ENCODE results near the gene CFAP54.
"Not testable (repeated sequence)": the region's sequence is repeated elsewhere in the genome, so short reads cannot be mapped to it uniquely, and the experiment has no call there.

Gene CFAP54

DNA sequence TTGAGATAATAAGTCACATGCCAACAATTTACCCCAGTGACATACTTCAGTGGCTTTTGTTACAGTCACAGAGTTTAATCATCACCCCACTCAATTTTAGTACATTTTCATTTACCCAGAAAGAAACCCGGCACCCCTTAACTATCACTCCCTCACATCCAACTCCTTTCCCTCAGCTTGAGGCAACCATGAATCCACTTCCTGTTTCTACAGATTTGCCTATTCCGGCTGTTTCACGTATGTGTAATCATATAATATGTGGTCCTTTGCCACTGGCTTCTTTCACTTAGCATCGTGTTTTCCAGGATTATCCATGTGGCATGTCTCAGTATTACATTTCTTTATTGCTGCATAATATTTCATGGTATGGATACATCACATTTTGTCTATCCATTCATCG lies 147.5 kb downstream of the CFAP54 start:
- no peak for DNase-seq (ENCODE audit: low spot score)
- TF ChIP-seq, protein P1, sequence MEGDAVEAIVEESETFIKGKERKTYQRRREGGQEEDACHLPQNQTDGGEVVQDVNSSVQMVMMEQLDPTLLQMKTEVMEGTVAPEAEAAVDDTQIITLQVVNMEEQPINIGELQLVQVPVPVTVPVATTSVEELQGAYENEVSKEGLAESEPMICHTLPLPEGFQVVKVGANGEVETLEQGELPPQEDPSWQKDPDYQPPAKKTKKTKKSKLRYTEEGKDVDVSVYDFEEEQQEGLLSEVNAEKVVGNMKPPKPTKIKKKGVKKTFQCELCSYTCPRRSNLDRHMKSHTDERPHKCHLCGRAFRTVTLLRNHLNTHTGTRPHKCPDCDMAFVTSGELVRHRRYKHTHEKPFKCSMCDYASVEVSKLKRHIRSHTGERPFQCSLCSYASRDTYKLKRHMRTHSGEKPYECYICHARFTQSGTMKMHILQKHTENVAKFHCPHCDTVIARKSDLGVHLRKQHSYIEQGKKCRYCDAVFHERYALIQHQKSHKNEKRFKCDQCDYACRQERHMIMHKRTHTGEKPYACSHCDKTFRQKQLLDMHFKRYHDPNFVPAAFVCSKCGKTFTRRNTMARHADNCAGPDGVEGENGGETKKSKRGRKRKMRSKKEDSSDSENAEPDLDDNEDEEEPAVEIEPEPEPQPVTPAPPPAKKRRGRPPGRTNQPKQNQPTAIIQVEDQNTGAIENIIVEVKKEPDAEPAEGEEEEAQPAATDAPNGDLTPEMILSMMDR (IDR thresholded peaks at IDR 0.05; ENCODE audit: extremely low read depth, missing control alignments) = no peak

DNA sequence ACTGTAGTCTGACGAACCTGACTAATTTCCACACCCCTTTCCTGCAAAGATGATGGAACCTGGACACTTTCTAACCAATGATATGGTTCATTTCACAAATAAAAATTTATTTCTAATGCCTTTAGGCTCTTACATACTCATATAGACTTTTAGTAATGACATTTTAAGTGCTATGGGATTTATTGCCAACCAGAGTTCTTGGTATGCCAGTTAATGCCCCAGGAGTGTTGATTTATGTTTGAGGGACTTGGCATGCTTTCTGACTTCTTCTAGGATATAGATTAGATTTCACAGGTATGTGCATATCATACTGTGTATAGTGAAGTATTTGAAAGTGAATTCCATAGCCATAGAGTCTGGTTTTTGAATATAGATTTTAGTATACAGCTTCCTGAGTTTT lies 159.5 kb downstream of the CFAP54 start:
- no peak for DNase-seq (ENCODE audit: low spot score)
- TF ChIP-seq, protein P1 (IDR thresholded peaks at IDR 0.05; ENCODE audit: extremely low read depth, missing control alignments) = no peak

DNA sequence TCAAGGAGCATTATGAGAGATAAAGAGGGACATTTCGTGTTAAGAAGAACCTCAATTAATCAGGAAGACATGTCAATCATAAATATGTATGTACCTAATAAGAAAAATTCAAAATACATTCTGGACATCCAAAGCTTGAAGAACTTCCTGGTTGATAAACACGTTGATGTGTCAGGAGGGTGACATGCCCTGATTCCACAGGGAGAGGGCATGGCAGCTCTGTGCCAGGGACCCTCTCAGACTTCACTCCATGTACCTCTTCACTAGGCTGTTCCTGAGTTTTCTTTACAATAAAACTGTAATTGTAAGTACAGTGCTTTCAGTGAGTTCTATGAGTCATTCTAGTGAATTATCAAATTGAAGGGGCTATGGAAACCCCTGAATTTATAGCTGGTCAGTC lies 163.5 kb downstream of the CFAP54 start:
- DNase-seq (ENCODE audit: low spot score) = no peak
- TF ChIP-seq, protein P1 (IDR thresholded peaks at IDR 0.05; ENCODE audit: extremely low read depth, missing control alignments) = no peak

DNA sequence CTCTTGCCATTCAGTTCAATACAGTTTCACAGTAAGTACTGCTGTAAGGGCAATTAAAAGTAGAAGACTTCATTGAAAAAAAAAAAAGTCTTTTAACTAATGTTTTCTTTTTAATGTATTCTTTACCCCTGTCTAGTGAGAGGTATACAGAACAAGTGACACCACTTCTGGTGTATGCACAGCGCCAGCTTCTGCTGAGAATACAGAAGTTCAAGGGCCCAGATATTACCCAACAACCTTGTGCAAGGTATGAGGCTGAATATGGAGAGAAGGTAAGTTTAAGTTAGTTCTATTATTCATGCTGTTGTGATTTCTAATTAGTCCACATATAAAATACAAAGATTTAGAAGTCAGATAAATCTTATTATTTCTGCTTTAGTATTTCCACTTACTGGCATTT lies 168.7 kb downstream of the CFAP54 start:
- TF ChIP-seq, protein P1 (IDR thresholded peaks at IDR 0.05; ENCODE audit: extremely low read depth, missing control alignments) = no peak
- no peak for DNase-seq (ENCODE audit: low spot score)

DNA sequence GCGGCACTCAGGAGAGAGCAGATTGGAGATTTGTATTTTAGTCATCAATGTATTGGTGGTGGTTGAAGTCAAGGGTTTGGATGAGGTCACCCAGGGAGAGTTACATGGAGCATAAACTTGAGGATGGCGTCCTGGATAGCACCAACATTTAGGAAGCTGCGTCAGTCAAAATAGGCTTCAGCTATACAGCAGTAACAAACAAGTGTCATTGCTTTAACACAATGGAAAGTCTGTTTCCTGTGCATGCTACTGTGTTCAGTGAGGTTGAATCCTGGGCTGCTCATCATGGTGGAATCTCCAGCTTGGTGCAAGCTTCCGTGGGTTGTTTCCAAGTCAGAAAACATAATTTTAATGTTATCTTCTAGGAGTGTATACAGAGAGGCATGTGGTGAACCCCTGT lies 180.4 kb downstream of the CFAP54 start:
- TF ChIP-seq, protein P1 (IDR thresholded peaks at IDR 0.05; ENCODE audit: extremely low read depth, missing control alignments) = no peak
- no peak for DNase-seq (ENCODE audit: low spot score)

DNA sequence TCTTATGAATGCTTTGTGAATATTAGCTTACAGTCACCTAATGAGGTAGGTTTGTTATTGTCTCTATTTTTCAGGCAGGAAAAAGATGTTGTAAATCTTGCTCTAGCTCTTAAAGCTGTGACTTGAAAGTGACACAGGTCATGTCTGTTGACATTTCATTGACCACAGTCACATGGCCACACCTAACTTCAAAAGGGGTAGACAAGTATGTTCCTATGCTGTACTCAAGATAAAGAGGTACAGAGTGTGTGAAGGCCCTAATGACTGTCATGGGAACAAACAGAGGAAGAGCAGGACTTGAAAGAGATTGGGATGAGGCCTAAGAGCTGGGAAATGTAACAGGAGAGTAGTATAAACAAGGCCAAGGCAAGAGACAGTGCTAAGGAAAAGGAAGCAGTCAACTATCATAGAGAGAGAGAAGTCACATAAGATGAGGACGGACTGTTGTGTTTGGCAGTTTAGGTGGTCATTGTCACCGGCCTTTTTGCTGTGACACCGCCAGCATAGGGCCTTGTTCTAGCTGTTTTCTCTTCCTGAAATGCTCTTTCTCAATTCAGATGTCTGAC lies 181.0 kb downstream of the CFAP54 start:
- DNase-seq (ENCODE audit: low spot score) = no peak
- TF ChIP-seq, protein P1 (IDR thresholded peaks at IDR 0.05; ENCODE audit: extremely low read depth, missing control alignments) = no peak

DNA sequence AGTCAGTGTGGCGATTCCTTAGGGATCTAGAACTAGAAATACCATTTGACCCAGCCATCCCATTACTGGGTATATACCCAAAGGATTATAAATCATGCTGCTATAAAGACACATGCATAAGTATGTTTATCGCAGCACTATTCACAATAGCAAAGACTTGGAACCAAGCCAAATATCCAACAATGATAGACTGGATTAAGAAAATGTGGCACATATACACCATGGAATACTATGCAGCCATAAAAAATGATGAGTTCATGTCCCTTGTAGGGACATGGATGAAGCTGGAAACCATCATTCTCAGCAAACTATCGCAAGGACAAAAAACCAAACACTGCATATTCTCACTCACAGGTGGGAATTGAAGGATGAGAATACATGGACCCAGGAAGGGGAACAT lies 186.1 kb downstream of the CFAP54 start:
- not testable (repeated sequence) for DNase-seq (ENCODE audit: low spot score)

DNA sequence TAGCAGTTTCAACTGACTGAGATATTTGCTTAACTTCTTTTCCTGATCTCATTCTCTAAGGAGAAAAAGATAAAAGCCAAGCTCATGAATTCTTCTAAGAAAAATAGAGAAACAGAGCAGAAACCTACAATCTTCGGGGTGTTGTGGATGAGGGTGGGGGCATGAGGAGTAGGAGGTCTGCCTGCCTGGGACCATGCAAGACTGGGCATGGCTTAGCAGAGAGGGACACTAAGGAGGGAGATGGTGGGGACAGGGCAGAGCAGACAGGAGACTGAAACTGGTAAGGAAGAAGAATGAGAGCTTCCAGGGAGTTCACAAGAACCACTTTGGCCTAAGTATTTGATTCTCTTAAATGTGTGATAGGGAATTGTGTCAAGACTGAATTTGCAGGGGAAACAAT lies 188.0 kb downstream of the CFAP54 start:
- TF ChIP-seq, protein P1 (IDR thresholded peaks at IDR 0.05; ENCODE audit: extremely low read depth, missing control alignments) = no peak
- DNase-seq (ENCODE audit: low spot score) = no peak

All from GM20000 (cell line).